ENCODE results near the gene ZBTB46. TPM values are rescaled to one million over a fixed set of nuclear protein-coding genes. Genes with fewer than 3 reads are reported as not detected.

ZBTB46 gene
- total and polyA plus RNA-seq, 9 donors, result 4.1 to 55.1 (median 34.7) TPM

DNA sequence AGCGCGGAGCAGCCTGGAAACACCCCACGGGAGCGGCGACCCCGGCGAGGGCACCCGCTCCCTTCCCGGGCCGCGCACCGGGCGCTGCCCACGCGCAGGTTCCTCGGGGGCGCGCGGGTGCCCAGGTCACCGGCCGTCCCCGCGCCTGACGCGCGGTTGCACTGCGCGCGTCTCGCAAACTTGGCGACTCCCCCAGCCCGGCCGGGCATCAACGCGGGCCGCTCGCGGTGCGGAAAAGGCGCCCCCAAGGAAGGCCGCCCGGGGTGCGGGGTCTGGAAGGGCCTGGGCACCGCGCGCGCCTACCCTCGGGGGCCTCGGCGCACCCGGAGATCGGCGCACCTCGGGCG is 555 bp upstream of the ZBTB46 start:
- TF ChIP-seq, protein P1, sequence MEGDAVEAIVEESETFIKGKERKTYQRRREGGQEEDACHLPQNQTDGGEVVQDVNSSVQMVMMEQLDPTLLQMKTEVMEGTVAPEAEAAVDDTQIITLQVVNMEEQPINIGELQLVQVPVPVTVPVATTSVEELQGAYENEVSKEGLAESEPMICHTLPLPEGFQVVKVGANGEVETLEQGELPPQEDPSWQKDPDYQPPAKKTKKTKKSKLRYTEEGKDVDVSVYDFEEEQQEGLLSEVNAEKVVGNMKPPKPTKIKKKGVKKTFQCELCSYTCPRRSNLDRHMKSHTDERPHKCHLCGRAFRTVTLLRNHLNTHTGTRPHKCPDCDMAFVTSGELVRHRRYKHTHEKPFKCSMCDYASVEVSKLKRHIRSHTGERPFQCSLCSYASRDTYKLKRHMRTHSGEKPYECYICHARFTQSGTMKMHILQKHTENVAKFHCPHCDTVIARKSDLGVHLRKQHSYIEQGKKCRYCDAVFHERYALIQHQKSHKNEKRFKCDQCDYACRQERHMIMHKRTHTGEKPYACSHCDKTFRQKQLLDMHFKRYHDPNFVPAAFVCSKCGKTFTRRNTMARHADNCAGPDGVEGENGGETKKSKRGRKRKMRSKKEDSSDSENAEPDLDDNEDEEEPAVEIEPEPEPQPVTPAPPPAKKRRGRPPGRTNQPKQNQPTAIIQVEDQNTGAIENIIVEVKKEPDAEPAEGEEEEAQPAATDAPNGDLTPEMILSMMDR (IDR thresholded peaks at IDR 0.05), result peak in 1 of 3 donors; percentile 12
- TF ChIP-seq EP300 (IDR thresholded peaks at IDR 0.05), result no peak
- no peak for TF ChIP-seq POLR2A (IDR thresholded peaks at IDR 0.05)
- H3K36me3 ChIP-seq, result no peaks in the 10 kb centered on the region
- intact Hi-C loops (cut with DNase I), result no loop called here
- peak in 4 of 5 donors; percentile 43 to 71 (median 64) for DNase-seq
- H3K9me3 ChIP-seq, result no peaks in the 10 kb centered on the region
- H3K27ac ChIP-seq, result peak overlapping the region; percentile 76 to 91
- peaks cover 34% of the 10 kb centered on the region for H3K4me1 ChIP-seq (ENCODE audit: insufficient read depth)
- no peaks in the 10 kb centered on the region for H3K27me3 ChIP-seq
- peak overlapping the region; percentile 64 for H3K4me3 ChIP-seq
- 1% methylated on average over 21 to 55 of the region's 55 CpGs; no CpG with 5 or more reads in 1 of the 3 donors for WGBS, 3 donors

DNA sequence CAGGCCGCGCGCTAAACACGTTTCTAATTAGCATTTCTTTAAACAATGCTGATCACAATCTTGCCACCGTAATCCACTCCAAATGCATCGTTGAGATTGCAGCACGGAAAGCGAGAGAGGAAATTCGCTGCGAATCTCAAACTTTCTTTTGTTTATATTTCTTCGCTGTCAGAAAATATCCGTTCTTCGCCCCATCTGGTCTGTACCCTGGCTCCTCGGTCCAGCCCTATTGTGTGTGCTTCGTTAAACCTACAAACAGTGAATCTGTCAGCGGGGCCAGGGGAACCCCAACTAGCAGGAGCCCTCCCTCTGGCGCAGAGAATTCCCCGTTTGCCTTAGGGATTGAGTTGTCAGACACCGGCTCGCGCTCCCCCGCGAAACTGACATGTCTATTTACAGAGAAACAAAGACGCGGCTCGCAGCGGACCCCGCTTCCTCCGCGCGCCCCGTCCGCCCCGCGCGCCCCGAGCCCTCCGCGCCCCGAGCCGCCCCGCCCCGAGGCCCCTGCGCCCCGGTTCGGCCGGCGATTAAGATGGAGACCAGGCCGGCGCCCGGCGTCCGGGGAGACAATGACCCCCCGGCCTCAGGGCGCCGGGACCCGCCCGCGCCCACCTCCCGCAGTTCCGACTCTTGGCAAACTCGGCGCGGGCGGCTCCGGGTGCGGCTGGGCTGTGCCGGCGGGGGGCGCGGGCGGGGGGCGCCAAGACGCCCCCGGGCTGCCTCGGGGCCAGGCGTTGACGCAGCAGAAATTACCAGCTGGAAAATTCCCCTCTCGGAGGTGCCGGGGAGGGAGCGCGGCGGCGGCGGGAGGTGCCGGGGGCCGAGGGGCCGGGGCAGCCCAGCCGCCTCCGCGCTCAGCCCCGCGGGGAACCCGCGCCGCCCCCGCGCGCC is 874 bp downstream of the ZBTB46 start:
- Histone ChIP-seq H3K9me3 (no peaks in the 10 kb centered on the region), H3K4me3 (peak overlapping the region; percentile 61), H3K36me3 (no peaks in the 10 kb centered on the region), H3K4me1 (ENCODE audit: insufficient read depth) (peaks cover 37% of the 10 kb centered on the region), H3K27ac (peak overlapping the region; percentile 66 to 90), H3K27me3 (no peaks in the 10 kb centered on the region)
- intact Hi-C loops (cut with DNase I), result loop anchor here in 2 of 4 donors (2.0 to 5.0 kb wide), 2 partner anchors 27 to 32 kb away; partner anchors contain the start of gene ABHD16B (in 1 of the 2)
- TF ChIP-seq EP300 (IDR thresholded peaks at IDR 0.05) (no peak), POLR2A (IDR thresholded peaks at IDR 0.05) (no peak)
- TF ChIP-seq, protein P1 (IDR thresholded peaks at IDR 0.05), result no peak
- WGBS, 3 donors, result 1% methylated on average over 30 to 99 of the region's 99 CpGs
- DNase-seq, result peak in 4 of 5 donors; percentile 36 to 69 (median 62)

DNA sequence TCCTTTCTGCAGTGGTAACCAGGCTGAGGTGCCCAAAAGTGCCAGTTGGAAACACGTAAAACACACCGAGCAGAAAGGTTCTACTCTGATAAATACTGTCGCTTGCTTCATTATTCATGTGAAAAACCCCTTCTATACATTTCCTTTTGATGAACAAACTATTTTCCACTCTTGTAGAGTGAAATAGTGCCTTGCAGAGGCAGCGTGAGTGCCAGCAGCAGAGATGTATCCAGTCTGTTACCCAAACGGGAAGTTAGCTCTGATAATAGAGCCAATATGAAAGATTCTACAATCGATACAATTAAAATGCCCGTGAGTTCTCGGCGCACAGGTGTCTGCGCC is 1.5 kb downstream of the ZBTB46 start:
- H3K36me3 ChIP-seq, result no peaks in the 10 kb centered on the region
- H3K27ac ChIP-seq, result no peak overlapping the region
- no peaks in the 10 kb centered on the region for H3K9me3 ChIP-seq
- no peak for DNase-seq
- intact Hi-C loops (cut with DNase I), result loop anchor here in 2 of 4 donors (2.0 to 5.0 kb wide), 2 partner anchors 27 to 33 kb away; partner anchors contain the start of gene ABHD16B (in 1 of the 2)
- peaks cover 32% of the 10 kb centered on the region for H3K4me1 ChIP-seq (ENCODE audit: insufficient read depth)
- no peak for TF ChIP-seq EP300 (IDR thresholded peaks at IDR 0.05)
- TF ChIP-seq, protein P1 (IDR thresholded peaks at IDR 0.05), result no peak
- peak overlapping the region; percentile 61 for H3K4me3 ChIP-seq
- 12 to 22% (median 16%) methylated on average over 10 of the region's 10 CpGs for WGBS, 3 donors
- no peaks in the 10 kb centered on the region for H3K27me3 ChIP-seq

DNA sequence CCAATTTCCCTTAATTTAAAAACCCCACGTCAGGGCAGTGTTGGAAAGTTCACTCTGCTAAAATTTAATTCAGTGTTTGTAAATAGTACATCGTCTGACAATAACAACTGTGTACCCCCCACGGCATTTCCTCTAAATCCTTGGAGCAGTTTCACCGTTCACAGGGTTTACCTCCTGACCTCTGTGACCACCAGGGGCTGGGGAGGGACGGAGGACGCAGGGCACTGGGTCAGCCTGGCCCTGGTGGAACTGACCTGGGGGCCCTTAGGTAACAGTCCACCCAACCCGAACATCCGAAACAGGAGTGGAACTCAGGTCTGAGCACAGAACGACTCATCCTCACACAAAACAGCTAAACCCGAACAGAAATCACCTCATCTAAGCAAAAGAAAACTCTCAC is 2.1 kb downstream of the ZBTB46 start:
- WGBS, 3 donors, result 38 to 53% (median 41%) methylated on average over 10 of the region's 10 CpGs
- TF ChIP-seq, protein P1 (IDR thresholded peaks at IDR 0.05), result no peak
- no peak for TF ChIP-seq POLR2A (IDR thresholded peaks at IDR 0.05)
- no peak for TF ChIP-seq EP300 (IDR thresholded peaks at IDR 0.05)
- Histone ChIP-seq H3K9me3 (no peaks in the 10 kb centered on the region), H3K36me3 (no peaks in the 10 kb centered on the region), H3K27ac (peak overlapping the region in 1 of 2 donors; percentile 12), H3K4me3 (peak overlapping the region; percentile 61), H3K4me1 (ENCODE audit: insufficient read depth) (peaks cover 25% of the 10 kb centered on the region), H3K27me3 (no peaks in the 10 kb centered on the region)
- intact Hi-C loops (cut with DNase I), result loop anchor here in 2 of 4 donors (2.0 to 5.0 kb wide), 2 partner anchors 28 to 33 kb away; partner anchors contain the start of gene ABHD16B (in 1 of the 2)
- DNase-seq, result no peak
